ENCODE data around the gene FGF1.

The FGF1 gene

DNA sequence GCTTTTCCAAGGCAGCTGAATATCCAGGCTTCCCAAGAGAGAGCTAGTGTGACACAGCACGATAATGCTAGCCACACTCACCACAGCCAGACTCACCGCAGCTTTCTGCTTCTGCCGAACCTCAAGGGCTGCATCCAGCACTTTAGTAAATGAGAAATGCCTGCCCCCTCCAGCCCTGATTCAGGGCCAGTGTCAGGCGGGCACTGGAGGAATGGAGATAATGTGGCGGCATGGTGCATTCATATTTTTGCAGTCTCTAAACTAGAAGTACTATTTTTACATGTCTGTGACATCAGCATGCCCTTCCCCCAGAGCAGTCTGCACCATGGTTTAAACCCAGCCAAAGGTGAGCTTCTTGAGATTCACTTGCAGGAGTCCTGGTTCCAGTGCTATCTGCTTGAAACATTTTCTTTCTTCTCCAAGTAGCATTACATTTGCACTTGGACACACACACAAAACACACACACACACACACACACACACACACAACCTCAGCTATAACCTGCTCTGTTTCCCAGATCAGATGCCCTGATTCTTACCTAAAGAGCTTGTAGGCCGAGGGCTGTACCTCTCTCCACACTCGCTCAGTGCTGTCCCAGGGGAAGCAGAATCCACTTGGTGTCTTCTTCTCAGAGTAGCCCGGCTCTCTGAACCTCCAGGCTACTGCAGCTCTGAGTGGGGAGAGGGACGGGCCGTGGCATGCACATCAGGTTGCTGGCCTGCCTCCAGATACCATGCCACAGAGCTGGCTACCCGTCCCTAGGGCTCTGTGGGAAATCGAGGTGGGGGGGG is at the start of gene FGF1:
Gene FGF1 (minus strand): TSS at position 673 of the 792 bp plus-strand sequence. CDS start 71,963 bp downstream, outside the sequence.
- no peak for DNase-seq (ENCODE audit: low read depth in 2 of 2)

DNA sequence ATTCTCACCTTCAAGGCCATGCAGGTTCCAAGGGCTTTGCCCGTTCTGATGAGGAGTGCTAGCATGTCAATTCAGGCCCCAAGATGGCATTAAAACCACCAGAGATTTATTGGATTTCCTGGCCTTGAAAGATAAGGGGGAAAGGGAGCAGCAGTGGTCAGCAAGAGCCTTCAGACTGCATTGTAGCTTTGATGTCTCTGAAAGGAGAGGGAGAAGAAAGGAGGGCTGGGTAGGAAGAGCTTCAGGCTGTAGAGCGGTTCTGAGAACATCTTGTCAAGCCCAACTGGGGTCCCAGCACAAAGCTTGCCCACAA is 41.8 kb upstream of the FGF1 start:
- no peak for DNase-seq (ENCODE audit: low read depth in 2 of 2)

DNA sequence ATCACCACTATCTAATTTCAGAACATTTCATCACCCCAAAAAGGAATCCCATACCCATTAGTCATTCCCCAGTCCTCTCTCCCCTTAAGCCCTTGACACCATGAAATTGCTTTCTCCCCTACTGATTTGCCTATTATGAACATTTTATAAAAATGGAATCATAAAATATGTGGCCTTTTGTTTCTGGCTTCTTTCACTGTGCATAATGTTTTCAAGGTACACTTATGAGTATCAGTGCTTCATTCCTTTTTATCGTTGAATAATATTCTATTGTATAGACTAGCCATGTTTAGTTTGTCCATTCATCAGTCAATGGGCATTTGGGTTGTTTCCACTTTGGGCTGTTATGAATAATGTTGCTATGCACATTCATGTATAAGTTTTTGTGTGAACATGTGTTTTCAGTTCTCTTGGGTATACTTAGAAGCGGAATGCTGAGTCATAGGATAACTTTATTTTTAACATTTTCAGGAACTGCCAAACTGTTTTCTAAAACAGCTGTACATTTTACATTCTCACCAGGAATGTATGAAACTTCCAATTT is 40.4 kb upstream of the FGF1 start:
- no peak for DNase-seq (ENCODE audit: low read depth in 2 of 2)

DNA sequence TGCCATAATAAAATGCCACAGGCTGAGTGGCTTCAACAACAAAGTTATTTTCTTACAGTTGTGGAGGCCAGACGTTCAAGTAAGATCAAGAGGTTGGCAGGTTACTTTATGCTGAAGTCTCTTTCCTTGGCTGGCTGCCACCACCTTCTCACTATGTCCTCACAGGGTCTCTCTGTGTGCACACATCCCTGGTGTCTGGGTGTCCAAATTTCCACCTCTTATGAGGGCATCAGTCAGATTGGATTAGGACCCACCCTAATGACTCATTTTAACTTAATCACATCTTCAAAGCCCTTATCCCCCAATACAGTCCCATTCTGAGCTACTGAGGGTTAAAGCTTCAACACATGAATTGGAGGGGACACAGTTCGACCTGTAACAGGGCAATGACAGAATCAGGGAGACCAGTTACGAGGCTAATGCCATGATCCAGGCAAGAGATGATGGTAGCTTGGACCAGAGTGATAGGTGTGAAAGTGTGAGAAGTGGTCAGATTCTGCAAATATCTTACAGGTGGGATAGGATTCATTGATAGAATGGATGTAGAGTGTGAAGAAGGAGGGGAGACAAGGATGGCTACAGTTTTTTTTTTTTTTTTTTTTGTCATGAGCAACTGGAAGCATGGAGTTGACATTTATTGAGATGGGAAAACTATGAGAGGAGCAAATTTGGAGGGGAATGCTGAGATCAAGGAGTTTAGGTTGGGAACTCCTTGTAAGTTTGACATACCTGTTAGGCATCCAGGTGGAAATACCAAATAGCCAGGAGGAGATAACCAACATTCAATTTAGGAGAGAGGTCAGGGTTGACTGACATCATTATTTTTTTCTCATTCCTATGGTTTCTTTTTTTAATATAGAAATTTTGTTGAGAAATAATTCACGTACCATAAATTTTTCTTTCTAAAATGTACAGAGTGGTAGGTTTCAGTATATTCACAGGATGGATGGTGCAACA is 39.6 kb upstream of the FGF1 start:
- no peak for DNase-seq (ENCODE audit: low read depth in 2 of 2)

DNA sequence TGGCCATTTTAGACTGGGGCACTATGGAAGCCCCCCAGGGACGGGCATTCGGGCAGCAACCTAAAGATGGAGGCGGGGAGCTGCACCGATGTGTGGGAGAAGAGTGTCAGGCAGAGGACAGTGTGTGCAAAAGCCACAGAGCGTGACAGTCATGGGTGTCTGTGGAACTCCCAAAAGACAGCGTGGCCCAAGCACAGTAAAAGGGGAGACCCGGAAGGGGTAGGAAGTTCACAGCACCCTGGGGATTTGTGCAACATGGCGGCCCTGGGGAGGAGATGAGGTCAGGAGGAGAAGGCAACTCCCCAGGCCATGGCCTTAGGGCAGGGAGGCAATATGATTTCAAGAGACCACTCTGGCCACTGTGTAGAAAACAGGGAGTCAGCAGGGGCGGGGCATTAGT is 38.9 kb upstream of the FGF1 start:
- no peak for DNase-seq (ENCODE audit: low read depth in 2 of 2)

DNA sequence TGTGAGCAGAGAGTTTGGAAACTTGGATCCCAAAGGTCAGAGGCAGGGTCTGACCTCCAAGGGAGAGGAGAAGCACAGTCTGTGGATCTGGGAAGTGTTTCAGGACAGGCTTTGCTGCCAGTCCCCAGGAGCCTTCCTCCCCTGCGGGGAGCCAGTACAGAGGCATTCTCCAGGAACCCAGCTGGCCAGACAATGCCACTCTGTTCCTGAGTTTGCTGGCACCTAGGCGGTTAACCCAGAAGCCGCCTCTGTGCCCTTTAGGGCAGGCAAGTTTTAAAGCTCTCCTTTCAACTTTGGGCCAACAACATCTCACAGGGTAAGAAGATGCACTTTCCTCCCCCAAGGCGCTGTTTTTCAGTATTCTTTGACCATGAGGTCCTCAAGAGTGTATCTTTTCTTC is 37.0 kb upstream of the FGF1 start:
- DNase-seq (ENCODE audit: low read depth in 2 of 2), result no peak

DNA sequence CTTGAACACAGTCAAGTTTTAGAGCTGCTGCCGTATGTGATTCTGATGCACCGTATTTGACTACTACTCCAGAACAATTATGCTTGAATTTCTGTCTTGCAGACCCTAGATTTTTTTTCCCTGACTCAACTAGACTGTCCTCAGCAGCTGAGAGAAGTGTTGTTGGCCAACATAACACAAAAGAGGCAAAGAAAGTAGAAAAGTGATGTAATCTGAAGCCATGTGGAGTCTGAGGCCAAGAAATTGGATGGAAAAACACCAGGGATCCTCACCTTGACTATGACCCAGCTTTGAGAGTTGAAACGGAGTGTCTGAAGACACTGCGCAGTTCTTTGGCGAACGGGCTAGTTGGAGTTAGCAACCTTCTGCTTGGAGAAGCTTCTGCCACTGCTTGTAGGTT is 36.3 kb upstream of the FGF1 start:
- DNase-seq (ENCODE audit: low read depth in 2 of 2), result no peak

DNA sequence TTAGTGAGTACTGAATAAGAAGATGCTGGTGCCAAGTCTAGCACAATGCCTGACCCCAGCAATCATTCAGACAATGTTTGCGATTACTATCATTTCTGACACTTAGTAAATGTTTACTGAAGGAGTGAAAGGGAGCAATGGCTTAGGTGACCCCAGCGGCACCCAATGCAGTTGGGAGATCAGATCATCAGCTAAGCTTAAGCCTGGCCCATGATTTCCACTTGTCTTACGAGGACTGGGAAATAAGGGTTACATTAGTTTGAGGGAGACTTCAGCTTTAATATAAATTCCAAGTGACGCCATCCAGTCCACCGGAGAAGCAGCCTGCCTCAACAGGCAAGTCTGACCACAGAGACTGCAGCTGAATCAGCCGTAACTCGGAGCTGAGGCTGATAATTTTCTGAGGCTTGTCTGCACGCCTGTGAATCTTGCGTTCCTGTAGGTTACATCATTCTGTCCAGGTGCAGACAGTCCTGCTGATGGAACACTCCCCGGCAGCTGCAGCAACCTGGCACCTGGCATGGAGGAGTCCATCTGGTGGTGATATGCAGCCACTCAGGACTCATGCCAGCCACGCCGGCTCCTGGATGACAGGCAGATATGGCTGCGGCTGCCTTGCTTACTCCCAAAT is 34.9 kb upstream of the FGF1 start:
- no peak for DNase-seq (ENCODE audit: low read depth in 2 of 2)

DNA sequence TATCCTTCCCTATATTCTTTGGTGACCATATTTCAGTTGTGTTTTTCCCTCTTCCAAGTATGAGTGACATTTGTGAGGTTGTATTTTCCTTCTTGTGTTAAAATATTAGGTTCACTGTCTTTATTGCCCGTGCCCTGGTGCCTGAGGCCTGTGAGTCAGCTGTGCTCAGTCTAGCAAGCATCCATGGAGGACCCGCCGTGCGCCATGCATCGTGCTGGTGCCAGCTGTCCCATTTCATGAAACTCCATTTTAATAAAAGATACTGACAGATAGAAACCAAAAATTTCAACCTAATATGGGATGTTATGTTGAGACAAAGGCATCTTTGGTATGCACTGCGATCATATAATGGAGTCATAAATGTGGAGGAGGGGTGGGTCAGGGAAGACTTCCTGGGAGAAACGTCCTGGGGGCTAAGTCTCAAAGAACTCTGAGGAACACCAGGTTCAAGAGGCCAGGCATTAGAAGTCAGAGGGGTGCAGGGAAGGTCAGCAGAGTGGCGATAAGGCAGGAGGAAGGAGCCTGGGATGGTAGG is 34.0 kb upstream of the FGF1 start:
- no peak for DNase-seq (ENCODE audit: low read depth in 2 of 2)

DNA sequence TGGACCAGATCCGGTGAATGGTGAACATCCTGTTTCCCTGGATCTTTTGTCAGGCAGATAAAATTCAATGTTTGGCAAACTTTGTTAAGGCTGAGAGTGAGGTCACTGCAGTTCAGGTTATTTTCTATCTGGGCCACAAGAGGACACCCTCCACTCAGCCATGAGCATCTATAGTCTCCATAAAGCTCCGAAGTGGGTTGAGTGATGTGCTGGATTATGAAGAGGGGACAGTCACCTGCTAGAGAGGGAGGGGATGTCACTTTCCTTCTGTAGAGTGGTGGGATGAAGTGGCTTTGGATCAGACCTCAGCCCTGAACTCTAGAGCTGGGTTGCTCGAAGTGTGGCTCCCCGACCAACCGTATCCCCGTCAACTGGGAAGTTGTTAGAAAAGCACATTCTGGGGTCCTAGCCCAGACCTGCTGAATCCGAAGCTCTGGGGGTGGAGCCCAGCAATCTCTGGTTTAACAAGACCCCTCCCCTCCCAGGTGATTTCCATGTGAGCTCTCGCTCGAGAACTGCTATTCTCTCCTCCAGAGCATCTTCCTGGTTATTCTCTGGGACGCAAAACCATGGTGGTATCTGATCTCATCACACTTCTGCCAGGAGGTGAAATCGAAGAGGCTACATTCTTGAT is 31.8 kb upstream of the FGF1 start:
- no peak for DNase-seq (ENCODE audit: low read depth in 2 of 2)

DNA sequence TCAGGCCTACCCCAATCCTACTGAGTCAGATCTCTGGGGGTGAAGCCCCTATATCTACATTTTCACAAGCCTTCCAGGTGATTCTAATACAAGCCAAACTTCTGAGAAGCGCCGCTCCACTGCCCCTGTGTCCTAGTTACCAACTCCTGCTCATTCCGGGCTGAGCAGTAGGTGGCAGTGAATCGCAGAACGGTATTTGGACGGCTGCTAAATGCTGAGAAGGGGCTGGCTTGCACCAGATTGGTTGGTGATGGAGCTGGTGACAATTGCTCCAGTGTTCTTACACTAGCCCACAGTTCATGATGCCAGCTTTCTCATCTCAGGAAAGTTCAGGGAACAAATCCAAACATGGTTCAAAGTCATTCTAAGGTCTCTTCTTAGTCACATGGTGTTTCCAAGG is 31.1 kb upstream of the FGF1 start:
- no peak for DNase-seq (ENCODE audit: low read depth in 2 of 2)

DNA sequence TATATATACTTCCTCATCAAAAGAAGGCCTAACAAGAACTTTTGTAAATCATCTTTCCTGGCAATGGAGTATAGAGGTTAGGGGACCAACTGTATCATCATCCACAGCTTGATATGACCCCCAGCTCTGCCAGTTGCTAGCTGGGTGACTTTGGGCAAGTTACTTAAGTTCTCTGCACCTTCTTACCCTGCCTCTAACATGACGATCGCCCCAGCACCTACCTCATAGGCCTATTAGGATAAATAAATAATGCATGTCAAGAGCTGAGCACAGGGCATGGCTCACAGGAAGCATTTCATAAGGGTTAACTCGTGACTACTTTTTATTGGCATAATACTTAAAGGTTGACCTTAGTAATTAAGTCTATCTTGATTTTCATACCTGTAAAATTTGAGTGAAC is 29.4 kb upstream of the FGF1 start:
- DNase-seq (ENCODE audit: low read depth in 2 of 2), result no peak

DNA sequence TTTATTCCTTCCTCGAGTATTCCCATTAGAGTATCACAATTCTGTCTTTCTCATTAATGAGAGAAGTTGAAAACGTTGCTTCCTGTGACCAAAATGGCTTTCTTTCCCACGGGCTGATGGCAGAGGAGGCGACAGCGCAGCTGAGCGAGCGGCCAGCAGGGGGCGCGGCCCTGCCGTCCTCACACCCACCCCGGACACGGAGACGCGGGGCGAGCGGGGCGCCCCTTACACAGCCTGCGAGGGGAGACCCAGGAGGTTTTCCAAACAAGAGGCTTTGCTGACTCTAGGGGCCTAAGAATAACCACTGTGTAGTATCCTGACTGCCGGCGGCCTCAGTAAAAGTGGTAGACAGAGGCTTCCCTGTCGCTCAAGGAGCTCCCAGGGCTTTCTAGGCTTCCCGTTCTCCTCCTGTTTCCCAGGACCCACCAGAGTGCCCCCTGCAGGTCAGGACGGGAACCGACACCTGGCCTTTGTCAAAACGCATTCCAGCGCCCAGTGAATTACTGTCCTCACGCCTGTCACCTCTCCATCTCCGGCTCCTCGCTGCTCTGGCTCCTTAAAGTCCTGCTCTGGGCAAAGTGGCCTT is 27.3 kb upstream of the FGF1 start:
- peak; percentile 78 to 85 for DNase-seq (ENCODE audit: low read depth in 2 of 2)

DNA sequence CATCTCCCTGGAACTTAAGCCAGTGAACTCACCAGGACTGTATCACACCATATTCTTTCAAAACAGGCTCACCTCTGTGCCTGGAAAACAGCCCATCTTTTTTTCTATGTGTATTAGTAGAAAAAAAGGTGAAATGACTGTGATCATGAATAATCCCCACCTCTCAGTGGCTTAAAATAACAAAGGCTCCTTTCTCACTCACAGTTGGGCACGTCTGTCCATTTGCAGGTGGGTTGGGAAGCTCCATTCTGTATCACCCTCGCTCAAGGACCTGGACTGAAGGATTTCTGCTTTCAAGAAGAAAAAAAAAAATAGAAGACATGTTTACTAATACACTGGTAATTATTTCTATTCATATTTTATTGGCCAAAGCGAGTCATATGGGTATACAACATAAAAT is 17.3 kb upstream of the FGF1 start:
- DNase-seq (ENCODE audit: low read depth in 2 of 2), result no peak

DNA sequence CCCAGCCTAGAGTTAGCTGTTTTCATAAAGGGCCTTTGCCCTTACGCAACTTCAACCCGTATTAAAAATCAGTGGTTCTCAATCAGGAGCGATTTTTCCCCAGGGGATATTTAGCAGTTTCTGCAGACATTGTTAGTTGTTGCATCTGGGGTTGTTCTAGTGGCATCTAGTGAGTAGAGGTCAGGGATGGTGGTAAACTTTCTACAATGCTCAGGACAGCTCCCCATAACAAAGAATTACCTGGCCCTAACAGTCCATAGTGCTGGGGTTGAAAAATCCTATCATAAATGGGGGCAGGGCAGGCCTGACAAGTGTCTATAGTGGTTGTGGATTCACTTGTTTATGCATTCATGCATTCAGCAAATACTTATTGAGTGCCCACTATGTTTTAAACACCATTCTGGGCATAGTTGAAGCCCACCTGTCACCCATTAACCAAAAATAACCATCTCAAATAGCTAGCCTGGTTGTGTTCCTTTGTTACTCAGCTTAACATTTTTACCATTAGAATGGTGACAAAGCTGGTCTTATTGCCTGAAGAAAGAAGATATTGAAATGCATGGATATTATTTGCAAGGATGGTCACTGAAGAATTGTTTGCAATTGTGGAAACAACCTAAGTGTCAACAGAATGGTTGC is 15.9 kb upstream of the FGF1 start:
- no peak for DNase-seq (ENCODE audit: low read depth in 2 of 2)

DNA sequence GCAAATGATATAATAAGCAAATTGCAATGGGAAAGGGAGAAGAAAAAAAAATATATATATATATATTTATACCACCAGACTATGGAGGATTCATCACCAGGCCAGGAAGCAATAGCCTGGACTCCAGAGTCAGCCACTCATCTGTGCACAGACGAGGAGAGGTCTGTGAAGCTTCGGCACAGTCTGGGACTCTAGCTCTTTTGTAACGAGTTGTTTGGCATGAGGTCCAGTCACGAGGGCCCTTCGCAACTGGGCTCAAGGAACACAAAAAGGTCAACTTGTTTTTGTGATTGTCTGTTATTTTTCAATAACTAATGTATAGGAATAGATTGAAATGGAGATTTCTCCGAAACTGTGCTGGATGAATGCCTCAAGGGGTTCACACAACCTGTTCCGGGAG is 14.7 kb upstream of the FGF1 start:
- DNase-seq (ENCODE audit: low read depth in 2 of 2), result no peak

DNA sequence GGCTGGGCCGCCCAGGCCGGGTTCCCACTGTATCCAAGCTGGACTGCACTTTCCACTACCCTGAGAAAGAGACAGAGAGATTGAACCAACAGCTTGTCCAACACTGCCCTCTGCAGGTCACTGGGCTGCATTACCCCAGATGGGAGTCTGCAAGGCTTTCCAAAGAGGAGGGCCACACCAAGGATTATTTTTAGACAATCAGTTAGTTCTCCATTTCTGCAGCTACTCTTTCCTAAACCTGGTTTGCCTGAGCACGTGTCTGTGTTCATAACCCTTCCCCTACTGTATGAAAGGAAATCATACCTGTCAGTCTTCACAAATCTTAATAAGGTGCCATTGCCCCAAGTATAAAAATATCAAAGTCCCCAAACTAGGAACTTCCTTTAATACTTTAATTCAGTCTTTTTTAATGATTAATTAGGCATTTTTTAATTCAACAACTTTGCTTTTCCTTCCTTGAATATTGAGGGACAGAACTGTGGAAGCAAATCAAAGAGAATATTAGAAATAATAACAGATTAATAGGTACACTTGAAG is 13.4 kb upstream of the FGF1 start:
- peak; percentile 61 to 72 for DNase-seq (ENCODE audit: low read depth in 2 of 2)

DNA sequence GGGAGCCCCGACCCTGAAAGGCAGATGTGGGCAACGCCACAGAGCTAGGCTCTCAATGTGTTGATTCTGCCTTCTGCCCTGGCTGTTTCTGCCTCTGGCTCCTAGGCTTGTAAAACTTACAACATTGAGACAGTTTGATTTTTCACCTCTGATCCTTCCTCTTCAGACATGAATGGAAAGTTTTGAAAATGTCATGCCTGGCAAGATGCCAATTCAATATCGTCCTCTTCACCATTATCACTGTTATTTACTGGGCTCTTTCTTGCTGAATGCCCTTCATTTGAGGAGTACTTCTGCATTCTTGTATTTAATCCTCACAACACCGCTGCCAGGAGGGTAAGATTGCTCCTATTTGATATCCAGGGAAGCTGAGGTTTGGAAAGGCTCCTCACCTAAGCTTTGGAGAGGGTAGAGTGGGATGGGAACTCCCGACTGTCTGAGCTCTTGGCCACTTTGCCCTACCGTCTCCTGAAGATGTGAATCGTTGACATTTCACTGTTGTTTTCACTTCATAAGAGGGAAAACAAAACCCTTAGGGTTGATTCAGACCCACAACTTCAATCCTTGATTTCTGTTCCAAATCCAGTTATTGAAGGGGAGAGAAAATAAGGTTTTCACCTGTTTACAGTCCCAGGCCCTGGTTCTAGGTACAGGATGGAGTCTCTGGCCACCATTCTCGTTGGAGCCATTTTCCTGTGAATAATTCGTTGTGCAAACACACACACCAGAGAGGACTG is 12.7 kb upstream of the FGF1 start:
- DNase-seq (ENCODE audit: low read depth in 2 of 2), result no peak

DNA sequence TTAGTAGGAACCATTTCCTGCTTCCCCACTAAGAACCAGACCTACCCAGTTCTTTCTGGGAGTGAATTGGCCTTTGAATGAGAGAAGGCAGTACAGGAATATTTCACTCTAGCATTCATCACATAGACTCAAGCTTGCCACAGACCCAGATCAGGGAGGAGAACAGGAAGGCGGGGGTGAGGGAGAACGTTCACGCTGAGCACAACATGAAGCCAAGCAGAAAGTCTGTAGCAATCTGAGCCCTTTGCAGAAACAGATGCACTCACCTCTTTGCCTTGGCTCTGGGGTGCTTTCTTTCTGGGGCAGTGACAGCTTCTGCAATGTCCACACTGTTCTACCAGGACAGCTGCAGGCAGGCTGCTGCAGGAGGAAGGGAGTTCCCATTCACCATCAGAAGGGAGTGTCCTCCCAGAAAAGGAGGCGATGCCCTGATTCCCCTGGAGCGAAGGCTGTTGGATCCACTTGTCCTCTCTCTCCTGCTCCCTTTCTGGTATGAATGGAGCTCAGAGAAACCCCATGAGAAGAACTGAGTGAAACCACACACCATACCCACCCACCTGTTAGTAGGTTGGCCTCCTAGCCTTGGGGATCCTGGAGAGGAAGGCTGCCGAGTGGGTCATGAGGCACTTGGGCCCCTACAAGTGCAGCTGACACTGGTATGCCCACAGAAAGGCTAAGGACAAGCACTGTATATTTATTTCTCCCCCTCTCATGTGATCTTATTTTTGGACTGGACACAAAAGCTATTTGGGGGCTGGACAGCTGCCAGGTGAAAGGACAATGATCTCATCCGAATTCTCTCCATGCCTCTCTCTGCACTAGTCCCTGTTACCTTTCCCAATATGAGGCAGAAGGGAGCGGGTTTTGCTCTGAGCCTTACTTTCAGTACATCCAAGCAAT is 11.7 kb upstream of the FGF1 start:
- no peak for DNase-seq (ENCODE audit: low read depth in 2 of 2)
